Adrenal gland (tissue), 5 donors: ENCODE data around the gene KDM6A.
"Not testable (repeated sequence)": the region's sequence is repeated elsewhere in the genome, so short reads cannot be mapped to it uniquely, and the experiment has no call there.

Experiments used
- CTCF ChIP-seq, 6 experiments: fragments of 450-650 bp in 4 of 6; fragments of 200-600 bp in 2 of 6; sonication (generic) in 1 of 6; IDR thresholded peaks; 1 replicate in 5 of 6; 2 replicates in 1 of 6; pipeline versions ENCODE4 v1.5.1 to v1.8.0; 2016 to 2021; ENCODE audit warnings: antibody characterized with exemption in 6 of 6, mild to moderate bottlenecking in 2 of 6, moderate library complexity in 1 of 6
- POLR2A ChIP-seq, 2 donors: fragments of 450-650 bp; IDR thresholded peaks; one replicate each; pipeline ENCODE4 v1.6.1; 2017; ENCODE audit warnings: antibody characterized with exemption in 2 of 2, mild to moderate bottlenecking in 2 of 2, moderate library complexity in 1 of 2
- donor health status: DM: no; HTN: no; CAD: no.

DNA sequence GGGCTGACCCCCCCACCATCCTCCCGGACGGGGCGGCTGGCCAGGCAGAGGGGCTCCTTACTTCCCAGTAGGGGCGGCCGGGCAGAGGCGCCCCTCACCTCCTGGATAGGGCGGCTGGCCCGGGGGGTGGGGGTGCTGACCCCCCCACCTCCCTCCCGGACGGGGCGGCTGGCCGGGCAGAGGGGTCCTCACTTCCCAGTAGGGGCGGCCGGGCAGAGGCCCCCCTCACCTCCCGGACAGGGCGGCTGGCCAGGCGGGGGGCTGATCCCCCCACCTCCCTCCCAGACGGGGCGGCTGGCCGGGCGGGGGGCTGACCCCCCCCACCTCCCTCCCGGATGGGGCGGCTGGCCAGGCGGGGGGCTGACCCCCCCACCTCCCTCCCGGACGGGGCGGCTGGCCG is 167.1 kb downstream of the KDM6A start:
- not testable (repeated sequence) for TF ChIP-seq CTCF, POLR2A (IDR thresholded peaks at IDR 0.05)
